A673 (cell line): ENCODE results near the gene SP5. TPM values are rescaled to one million over a fixed set of nuclear protein-coding genes. Genes with fewer than 3 reads are reported as not detected.

ENCODE experiments used
- BruUV-seq: library from RNA; stranded (reverse); fragments of 400-500 nt; replicated peaks from 2 replicates; lab custom pipeline; 2021; lab: Mats Ljungman, UMichigan
- CTCF ChIA-PET: fragments of 300-600 bp; sonication (Branson Sonifier 250); formaldehyde crosslinking; loops from one replicate; lab custom pipeline; 2022; ENCODE audit warnings: antibody characterized with exemption; lab: Charles Lee
- POLR2A ChIA-PET: fragments of 300-600 bp; sonication (Branson Sonifier 250); formaldehyde crosslinking; loops from one replicate; lab custom pipeline; 2022; ENCODE audit warnings: antibody characterized with exemption; ENCODE audit not compliant: low non-redundant PET; lab: Charles Lee
- DNase-seq: peaks from one replicate; pipeline ENCODE4 v3.0.0-alpha.2; 2015; ENCODE audit warnings: low spot score
- H3K27ac ChIP-seq: fragments of 200-600 bp; sonication (generic); 2 replicates; pipeline ENCODE4 v1.5.1; 2016; ENCODE audit warnings: mixed run types, low read depth, mild to moderate bottlenecking, mixed read lengths, antibody characterized with exemption, low read length; ENCODE audit not compliant: poor library complexity, severe bottlenecking
- H3K27me3 ChIP-seq: fragments of 200-600 bp; sonication (generic); replicated peaks from 2 replicates; pipeline ENCODE4 v1.6.1; 2017; ENCODE audit warnings: mixed run types, low read depth, mild to moderate bottlenecking, mixed read lengths, antibody characterized with exemption, low read length; ENCODE audit not compliant: insufficient read depth, poor library complexity
- H3K36me3 ChIP-seq: fragments of 200-600 bp; sonication (generic); 2 replicates; pipeline ENCODE4 v1.6.1; 2016; ENCODE audit warnings: mixed run types, mild to moderate bottlenecking, mixed read lengths, antibody characterized with exemption, low read length; ENCODE audit not compliant: insufficient read depth, poor library complexity, severe bottlenecking
- H3K4me1 ChIP-seq: fragments of 200-600 bp; sonication (generic); 2 replicates; pipeline ENCODE4 v1.6.1; 2017; ENCODE audit warnings: mixed run types, mild to moderate bottlenecking, mixed read lengths, antibody characterized with exemption, low read length; ENCODE audit not compliant: insufficient read depth, poor library complexity, severe bottlenecking
- H3K4me3 ChIP-seq: fragments of 200-600 bp; sonication (generic); 2 replicates; pipeline ENCODE4 v1.5.1; 2016; ENCODE audit warnings: low read depth, mixed run types, mild to moderate bottlenecking, mixed read lengths, low read length; ENCODE audit not compliant: poor library complexity, severe bottlenecking
- H3K9me3 ChIP-seq: fragments of 200-600 bp; sonication (generic); 2 replicates; pipeline ENCODE4 v1.6.1; 2016; ENCODE audit warnings: mixed run types, low read depth, mild to moderate bottlenecking, mixed read lengths, antibody characterized with exemption, low read length; ENCODE audit not compliant: poor library complexity, severe bottlenecking
- EZH2 ChIP-seq: fragments of 200-600 bp; sonication (generic); IDR thresholded peaks from 2 replicates; pipeline ENCODE4 v1.6.1; 2017; ENCODE audit warnings: borderline replicate concordance, low read depth, mild to moderate bottlenecking, mixed read lengths, antibody characterized with exemption, low read length; ENCODE audit not compliant: poor library complexity, severe bottlenecking
- intact Hi-C: fragments of 100-400 bp; cut with micrococcal nuclease; formaldehyde crosslinking; loops from one replicate; pipeline ENCODE4 v1.10.0; 2022; ENCODE audit not compliant: unreplicated experiment
- total RNA-seq: library from RNA; stranded (reverse); gene quantifications from 2 replicates; pipeline ENCODE4 v1.2.3, GENCODE V29; 2021
- TF ChIP-seq, protein P1 (sequence below): fragments of 300-800, 200-600 bp; sonication (generic); conservative IDR thresholded peaks from 2 replicates; pipeline ENCODE4 v1.5.1; 2017; ENCODE audit warnings: low read depth, mild to moderate bottlenecking, antibody characterized with exemption, low read length, moderate library complexity, mixed read lengths

The SP5 gene
- total RNA-seq, 1 experiment from 2014 or later: not detected

GRCh38 chr2:170736628-170737027 lies 21.5 kb downstream of the SP5 start:
- Histone ChIP-seq H3K4me1 (no peaks in the 10 kb centered on the region), H3K9me3 (no peaks in the 10 kb centered on the region), H3K4me3 (no peak overlapping the region), H3K36me3 (no peaks in the 10 kb centered on the region), H3K27ac (no peak overlapping the region), H3K27me3 (peaks cover 18% of the 10 kb centered on the region)
- no peak for DNase-seq
- no peak for TF ChIP-seq EZH2
- TF ChIP-seq, protein P1, sequence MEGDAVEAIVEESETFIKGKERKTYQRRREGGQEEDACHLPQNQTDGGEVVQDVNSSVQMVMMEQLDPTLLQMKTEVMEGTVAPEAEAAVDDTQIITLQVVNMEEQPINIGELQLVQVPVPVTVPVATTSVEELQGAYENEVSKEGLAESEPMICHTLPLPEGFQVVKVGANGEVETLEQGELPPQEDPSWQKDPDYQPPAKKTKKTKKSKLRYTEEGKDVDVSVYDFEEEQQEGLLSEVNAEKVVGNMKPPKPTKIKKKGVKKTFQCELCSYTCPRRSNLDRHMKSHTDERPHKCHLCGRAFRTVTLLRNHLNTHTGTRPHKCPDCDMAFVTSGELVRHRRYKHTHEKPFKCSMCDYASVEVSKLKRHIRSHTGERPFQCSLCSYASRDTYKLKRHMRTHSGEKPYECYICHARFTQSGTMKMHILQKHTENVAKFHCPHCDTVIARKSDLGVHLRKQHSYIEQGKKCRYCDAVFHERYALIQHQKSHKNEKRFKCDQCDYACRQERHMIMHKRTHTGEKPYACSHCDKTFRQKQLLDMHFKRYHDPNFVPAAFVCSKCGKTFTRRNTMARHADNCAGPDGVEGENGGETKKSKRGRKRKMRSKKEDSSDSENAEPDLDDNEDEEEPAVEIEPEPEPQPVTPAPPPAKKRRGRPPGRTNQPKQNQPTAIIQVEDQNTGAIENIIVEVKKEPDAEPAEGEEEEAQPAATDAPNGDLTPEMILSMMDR: no peak
- CTCF ChIA-PET: no interaction called here
- no TSS peak for BruUV-seq
- intact Hi-C loops: no loop called here
- POLR2A ChIA-PET: no interaction called here

- no TSS peak for BruUV-seq
- DNase-seq: no peak
- intact Hi-C loops: no loop called here
These were observed 22.3 kb downstream of the SP5 start for GRCh38 chr2:170737406-170737805.

DNA sequence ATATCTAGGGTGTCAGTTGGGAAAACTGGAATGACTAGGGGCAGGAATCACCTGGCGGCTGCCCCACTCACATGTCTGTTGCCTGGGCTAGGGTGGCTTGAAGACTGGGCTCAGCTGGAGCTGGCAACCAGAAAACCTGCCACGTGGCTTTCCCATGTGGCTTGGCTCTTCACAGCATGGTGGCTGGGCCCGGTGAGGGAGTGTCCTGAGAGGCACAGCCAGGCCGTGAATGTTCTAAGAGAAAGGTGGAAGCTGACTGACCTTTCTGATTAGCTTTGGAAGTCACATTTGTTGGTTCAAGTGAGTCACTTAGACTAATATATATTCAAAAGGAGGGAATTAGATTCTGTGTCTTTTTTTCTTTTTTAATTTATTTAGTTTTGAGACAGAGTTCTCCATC lies 22.7 kb downstream of the SP5 start:
- no peak overlapping the region for H3K27ac ChIP-seq
- H3K36me3 ChIP-seq: no peaks in the 10 kb centered on the region
- no peaks in the 10 kb centered on the region for H3K4me1 ChIP-seq
- ChIA-PET POLR2A (interaction anchor here (0.5 kb wide), 1 partner anchor 975 kb away, joined by 3 read pairs; no protein-coding TSS in a partner anchor), CTCF (no interaction called here)
- BruUV-seq: no TSS peak
- H3K4me3 ChIP-seq: no peak overlapping the region
- TF ChIP-seq, protein P1: no peak
- TF ChIP-seq EZH2: no peak
- H3K9me3 ChIP-seq: no peaks in the 10 kb centered on the region
- peaks cover 24% of the 10 kb centered on the region for H3K27me3 ChIP-seq
- intact Hi-C loops: no loop called here
- no peak for DNase-seq

More at GRCh38 chr2:170737406-170737805, 22.3 kb downstream of the SP5 start:
- H3K36me3 ChIP-seq: no peaks in the 10 kb centered on the region
- H3K27ac ChIP-seq: no peak overlapping the region
- H3K4me1 ChIP-seq: no peaks in the 10 kb centered on the region
- POLR2A ChIA-PET: interaction anchor here (0.5 kb wide), 1 partner anchor 975 kb away, joined by 3 read pairs; no protein-coding TSS in a partner anchor
- CTCF ChIA-PET: no interaction called here
- peaks cover 24% of the 10 kb centered on the region for H3K27me3 ChIP-seq
- H3K9me3 ChIP-seq: no peaks in the 10 kb centered on the region
- no peak overlapping the region for H3K4me3 ChIP-seq
- TF ChIP-seq, protein P1: no peak
- TF ChIP-seq EZH2: no peak
